WI38 (cell line): ENCODE data around the gene NEU2.

ENCODE experiments used
- H3K4me3 ChIP-seq: 2 replicates; pipeline ENCODE4 v1.5.1; 2011; ENCODE audit warnings: low read depth, mild to moderate bottlenecking, control low read depth, low read length
- TF ChIP-seq, protein P1 (sequence below): IDR thresholded peaks from 2 replicates; pipeline ENCODE4 v1.5.1; 2012; ENCODE audit warnings: low read depth, mild to moderate bottlenecking, control low read depth, low read length

The NEU2 gene

DNA sequence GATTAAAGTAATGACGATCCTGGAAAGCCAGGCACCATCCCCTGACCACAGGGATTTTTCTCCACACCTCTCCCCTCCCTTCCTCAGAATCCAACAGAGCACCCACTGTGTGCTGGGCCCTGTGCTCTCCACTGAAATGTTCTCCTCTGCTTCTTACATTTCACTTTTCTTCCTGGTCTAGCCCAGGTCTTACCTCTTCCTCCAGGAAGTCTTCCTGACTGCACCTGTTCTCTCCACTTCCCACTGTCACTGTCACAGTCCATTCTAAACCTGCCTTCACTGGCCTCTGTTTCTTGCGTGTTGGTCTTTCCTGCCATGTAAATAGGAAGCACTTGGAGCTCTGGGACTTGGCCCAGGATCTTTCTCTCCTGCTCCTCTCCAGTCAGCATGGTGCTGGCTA, 12.0 kb upstream of the NEU2 start:
- H3K4me3 ChIP-seq, result no peak overlapping the region
- TF ChIP-seq, protein P1, sequence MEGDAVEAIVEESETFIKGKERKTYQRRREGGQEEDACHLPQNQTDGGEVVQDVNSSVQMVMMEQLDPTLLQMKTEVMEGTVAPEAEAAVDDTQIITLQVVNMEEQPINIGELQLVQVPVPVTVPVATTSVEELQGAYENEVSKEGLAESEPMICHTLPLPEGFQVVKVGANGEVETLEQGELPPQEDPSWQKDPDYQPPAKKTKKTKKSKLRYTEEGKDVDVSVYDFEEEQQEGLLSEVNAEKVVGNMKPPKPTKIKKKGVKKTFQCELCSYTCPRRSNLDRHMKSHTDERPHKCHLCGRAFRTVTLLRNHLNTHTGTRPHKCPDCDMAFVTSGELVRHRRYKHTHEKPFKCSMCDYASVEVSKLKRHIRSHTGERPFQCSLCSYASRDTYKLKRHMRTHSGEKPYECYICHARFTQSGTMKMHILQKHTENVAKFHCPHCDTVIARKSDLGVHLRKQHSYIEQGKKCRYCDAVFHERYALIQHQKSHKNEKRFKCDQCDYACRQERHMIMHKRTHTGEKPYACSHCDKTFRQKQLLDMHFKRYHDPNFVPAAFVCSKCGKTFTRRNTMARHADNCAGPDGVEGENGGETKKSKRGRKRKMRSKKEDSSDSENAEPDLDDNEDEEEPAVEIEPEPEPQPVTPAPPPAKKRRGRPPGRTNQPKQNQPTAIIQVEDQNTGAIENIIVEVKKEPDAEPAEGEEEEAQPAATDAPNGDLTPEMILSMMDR, result no peak

DNA sequence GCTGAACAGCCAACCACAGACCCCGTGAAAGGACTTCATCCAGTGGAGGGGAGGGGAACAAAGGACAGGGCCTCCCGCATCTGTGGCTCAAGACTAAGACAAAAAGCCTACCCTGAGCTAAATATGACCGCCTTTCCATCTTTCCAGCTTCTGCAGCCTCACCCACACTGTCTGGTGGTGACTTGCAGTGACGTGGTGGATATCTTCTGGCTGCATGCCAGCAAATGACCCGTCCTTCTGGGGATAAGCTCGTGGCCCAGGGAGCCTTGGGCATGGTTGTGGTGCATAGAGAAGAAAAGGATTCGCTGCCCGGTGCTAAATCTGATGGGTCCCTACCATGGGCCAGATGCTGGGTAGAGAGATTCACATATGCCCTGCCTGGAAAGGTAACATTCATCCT, 10.7 kb upstream of the NEU2 start:
- no peak overlapping the region for H3K4me3 ChIP-seq

DNA sequence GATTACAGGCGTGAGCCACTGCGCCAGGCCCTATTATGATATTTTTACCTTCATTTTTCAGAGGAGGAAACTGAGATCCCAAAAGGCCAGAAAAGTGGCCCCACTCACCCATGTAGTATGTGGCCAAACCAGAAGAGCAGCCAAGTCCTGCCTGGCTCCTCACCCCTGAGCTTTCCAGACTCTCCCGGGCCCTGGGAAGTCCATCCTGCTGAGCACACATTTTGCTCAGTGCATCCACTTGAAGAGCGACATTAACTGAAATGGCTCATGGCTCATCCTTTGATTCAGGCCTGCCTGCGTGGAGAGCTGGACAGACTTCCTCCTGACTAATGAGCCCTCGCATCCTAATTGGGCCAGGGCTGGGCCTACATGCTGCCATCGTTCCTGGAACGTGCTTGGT, 9.9 kb upstream of the NEU2 start:
- TF ChIP-seq, protein P1, result no peak
- H3K4me3 ChIP-seq, result no peak overlapping the region

More for the DNA sequence above, 10.7 kb upstream of the NEU2 start:
- TF ChIP-seq, protein P1, result no peak

DNA sequence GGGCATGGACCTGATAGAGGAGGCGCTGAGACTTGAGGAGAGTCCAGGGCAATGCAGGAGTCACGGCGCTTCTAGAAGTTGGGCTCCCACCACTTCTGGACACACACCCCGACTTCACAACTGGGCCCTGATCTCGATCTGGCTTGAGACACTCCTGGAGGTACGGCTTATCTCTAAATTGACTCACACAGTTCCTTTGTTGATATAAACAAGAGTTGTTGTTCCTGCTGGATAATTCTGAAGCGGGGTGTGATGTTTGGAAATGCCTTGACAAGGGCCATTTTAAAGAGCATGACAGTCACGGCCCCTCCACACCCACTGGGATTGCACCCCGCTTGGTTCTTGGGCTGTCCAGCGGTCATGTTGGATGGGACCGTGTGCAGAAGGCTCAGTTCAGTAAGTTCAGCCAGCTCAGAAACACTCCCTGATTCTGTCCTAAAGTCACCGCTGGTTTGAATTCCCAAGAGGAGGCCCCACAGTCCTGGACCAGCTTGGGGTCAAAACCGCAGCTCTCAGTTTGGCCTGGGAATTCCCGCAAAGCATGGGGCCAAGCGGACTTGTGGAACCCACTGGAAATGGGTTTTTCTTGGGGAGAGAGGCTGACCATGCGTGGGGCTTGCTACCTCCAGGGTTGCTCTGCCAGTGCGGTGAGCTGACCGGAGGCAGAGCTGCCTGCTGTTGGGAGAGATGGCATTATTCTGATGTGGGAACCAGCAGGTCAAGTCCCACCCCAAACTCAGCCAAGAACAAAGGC, 9.3 kb upstream of the NEU2 start:
- TF ChIP-seq, protein P1, result no peak
- no peak overlapping the region for H3K4me3 ChIP-seq

DNA sequence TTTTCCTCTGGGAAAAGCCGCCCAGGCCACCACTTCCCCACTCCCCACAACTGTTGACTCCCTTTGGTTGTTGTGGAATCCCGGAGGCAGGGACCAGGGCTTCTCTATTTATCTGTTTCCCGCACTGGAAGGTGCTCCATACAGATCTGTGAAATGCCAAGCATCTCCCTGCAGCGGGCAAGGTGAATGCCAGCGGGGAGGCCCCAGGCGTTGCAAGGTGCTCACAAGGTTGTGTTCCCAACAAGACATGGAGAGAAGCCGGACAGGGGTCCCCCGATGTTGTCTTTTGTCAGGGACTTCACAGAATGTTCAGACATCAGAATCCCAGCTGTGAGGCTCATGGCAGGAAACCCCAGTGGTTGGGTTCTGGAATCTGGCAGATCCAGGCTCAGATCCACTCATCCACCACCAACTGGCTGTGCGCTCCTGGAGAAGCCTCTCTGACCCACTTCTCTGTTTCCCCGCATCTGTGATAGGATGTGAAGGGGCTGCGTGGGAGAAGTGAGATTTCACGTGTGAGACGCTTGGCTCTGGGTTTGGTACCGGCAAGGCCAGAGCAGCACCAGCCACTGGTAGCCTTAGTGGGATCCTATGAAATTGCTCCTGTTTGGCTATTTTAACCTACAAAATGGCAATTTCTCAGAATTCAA, 8.6 kb upstream of the NEU2 start:
- no peak overlapping the region for H3K4me3 ChIP-seq
- TF ChIP-seq, protein P1, result no peak

DNA sequence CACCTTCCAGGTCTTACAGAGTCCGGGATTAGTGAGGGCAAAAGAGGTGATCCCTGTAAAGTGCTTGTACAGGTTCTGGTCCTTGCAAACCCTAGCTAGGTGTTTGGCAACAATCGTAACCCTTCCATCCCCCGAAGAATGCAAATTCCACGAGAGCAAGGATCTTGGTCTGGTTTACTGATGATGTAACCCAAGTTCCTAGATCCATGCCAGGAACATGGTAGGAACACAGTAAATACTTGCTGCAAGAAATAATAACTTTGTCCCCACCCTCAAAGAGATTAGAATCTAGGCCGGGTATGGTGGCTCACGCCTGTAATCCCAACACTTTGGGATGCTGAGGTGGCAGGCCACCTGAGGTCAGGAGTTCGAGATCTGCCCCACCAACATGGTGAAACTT, 6.8 kb upstream of the NEU2 start:
- TF ChIP-seq, protein P1, result no peak

DNA sequence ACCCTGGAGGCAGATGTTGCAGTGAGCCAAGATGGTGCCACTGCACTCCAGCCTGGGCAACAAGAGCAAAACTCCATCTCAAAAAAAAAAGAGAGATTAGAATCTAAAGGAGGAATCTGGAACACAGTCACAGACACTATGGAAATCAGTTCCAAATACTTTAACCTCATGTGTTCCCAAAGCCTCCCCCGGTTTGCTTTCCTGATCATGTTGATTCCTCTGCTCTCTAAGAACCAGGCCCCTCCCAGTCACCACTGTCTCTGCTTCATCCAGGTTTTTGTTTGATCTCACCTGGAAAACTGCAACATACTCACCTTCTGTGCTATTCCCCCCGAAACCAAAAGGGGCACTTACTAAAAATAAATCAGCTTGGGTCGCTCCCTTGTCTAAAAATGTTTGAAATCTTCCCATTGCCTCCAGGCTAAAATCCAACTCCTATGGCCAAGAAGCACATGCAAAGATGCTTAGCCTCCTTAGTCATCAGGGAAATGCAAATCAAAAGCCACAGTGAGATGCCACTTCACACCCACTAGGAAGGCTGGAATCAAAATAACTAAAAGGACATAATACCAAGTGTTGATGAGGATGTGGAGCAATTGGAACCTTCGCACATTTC, 6.2 kb upstream of the NEU2 start:
- no peak overlapping the region for H3K4me3 ChIP-seq
- TF ChIP-seq, protein P1, result no peak

More for the DNA sequence above, 6.8 kb upstream of the NEU2 start:
- H3K4me3 ChIP-seq, result no peak overlapping the region
